ENCODE results near the gene CDC14B.

The CDC14B gene

GRCh38 chr9:96566498-96567202 lies 53.0 kb downstream of the CDC14B start:
- Histone ChIP-seq H3K27me3 (replicated peaks in 2 of 5; ENCODE audit: control insufficient read depth in 4 of 5, insufficient read depth in 5 of 5, low read length in 4 of 5) (no peaks in the 10 kb centered on the region), H3K4me1 (ENCODE audit: control extremely low read depth in 1 of 4, control insufficient read depth in 4 of 4, insufficient read depth in 4 of 4, low read length in 3 of 4) (peaks cover 0 to 22% (median 10%) of the 10 kb centered on the region in 4 experiments), H3K9me3 (ENCODE audit: control extremely low read depth in 1 of 5, control insufficient read depth in 4 of 5, insufficient read depth in 2 of 5, low read depth in 1 of 5, low read length in 4 of 5) (no peaks in the 10 kb centered on the region), H3K27ac (ENCODE audit: insufficient read depth in 1 of 2, low read depth in 1 of 2, low read length in 2 of 2, poor library complexity in 1 of 2, severe bottlenecking in 2 of 2) (peak overlapping the region; percentile 15 to 66), H3K4me3 (ENCODE audit: control insufficient read depth in 1 of 7, extremely low read depth in 1 of 7, insufficient read depth in 4 of 7, low read depth in 2 of 7, low read length in 6 of 7) (peak overlapping the region; percentile 68 to 91 (median 75)), H3K36me3 (ENCODE audit: control insufficient read depth in 4 of 4, insufficient read depth in 4 of 4, low read length in 3 of 4) (peaks cover 0 to 2% (median 0%) of the 10 kb centered on the region in 4 experiments)
- ChIA-PET CTCF (interaction anchor here (0.6 to 1.6 kb wide), 4 partner anchors 9 to 114 kb away, joined by 3 to 5 read pairs (median 4); no protein-coding TSS in a partner anchor), POLR2A (interaction anchor here (1.0 kb wide), 1 partner anchor 11 kb away, joined by 3 read pairs; no protein-coding TSS in a partner anchor)
- DNase-seq = peak; percentile 81 to 91 (median 88)
- under 1% methylated on average over 42 of the region's 59 CpGs for WGBS (ENCODE audit: insufficient coverage)

- POLR2A ChIA-PET = no interaction called here
Measured at GRCh38 chr9:96565671-96566497, 53.8 kb downstream of the CDC14B start.

GRCh38 chr9:96564217-96564616 lies 55.4 kb downstream of the CDC14B start:
- H3K27ac ChIP-seq (ENCODE audit: insufficient read depth in 1 of 2, low read depth in 1 of 2, low read length in 2 of 2, poor library complexity in 1 of 2, severe bottlenecking in 2 of 2) = no peak overlapping the region
- DNase-seq = no peak
- peaks cover 0 to 22% (median 10%) of the 10 kb centered on the region in 4 experiments for H3K4me1 ChIP-seq (ENCODE audit: control extremely low read depth in 1 of 4, control insufficient read depth in 4 of 4, insufficient read depth in 4 of 4, low read length in 3 of 4)
- ChIA-PET POLR2A (no interaction called here), CTCF (interaction anchor here (1.1 kb wide), 1 partner anchor 247 kb away, joined by 3 read pairs; no protein-coding TSS in a partner anchor)
- WGBS (ENCODE audit: insufficient coverage) = 90% methylated on average over 4 of the region's 4 CpGs
- peaks cover 0 to 2% (median 0%) of the 10 kb centered on the region in 4 experiments for H3K36me3 ChIP-seq (ENCODE audit: control insufficient read depth in 4 of 4, insufficient read depth in 4 of 4, low read length in 3 of 4)
- H3K27me3 ChIP-seq (replicated peaks in 2 of 5; ENCODE audit: control insufficient read depth in 4 of 5, insufficient read depth in 5 of 5, low read length in 4 of 5) = no peaks in the 10 kb centered on the region
- H3K9me3 ChIP-seq (ENCODE audit: control extremely low read depth in 1 of 5, control insufficient read depth in 4 of 5, insufficient read depth in 2 of 5, low read depth in 1 of 5, low read length in 4 of 5) = no peaks in the 10 kb centered on the region
- no peak overlapping the region for H3K4me3 ChIP-seq (ENCODE audit: control insufficient read depth in 1 of 7, extremely low read depth in 1 of 7, insufficient read depth in 4 of 7, low read depth in 2 of 7, low read length in 6 of 7)

More at GRCh38 chr9:96565671-96566497, 53.8 kb downstream of the CDC14B start:
- whole genome bisulfite sequencing (ENCODE audit: insufficient coverage) = 0% methylated on average over 2 of the region's 8 CpGs
- H3K9me3 ChIP-seq (ENCODE audit: control extremely low read depth in 1 of 5, control insufficient read depth in 4 of 5, insufficient read depth in 2 of 5, low read depth in 1 of 5, low read length in 4 of 5) = no peaks in the 10 kb centered on the region
- peak; percentile 35 to 85 (median 76) for DNase-seq
- H3K4me1 ChIP-seq (ENCODE audit: control extremely low read depth in 1 of 4, control insufficient read depth in 4 of 4, insufficient read depth in 4 of 4, low read length in 3 of 4) = peaks cover 0 to 22% (median 10%) of the 10 kb centered on the region in 4 experiments
- no peaks in the 10 kb centered on the region for H3K27me3 ChIP-seq (replicated peaks in 2 of 5; ENCODE audit: control insufficient read depth in 4 of 5, insufficient read depth in 5 of 5, low read length in 4 of 5)
- H3K4me3 ChIP-seq (ENCODE audit: control insufficient read depth in 1 of 7, extremely low read depth in 1 of 7, insufficient read depth in 4 of 7, low read depth in 2 of 7, low read length in 6 of 7) = peak overlapping the region; percentile 68 to 91 (median 75)
- CTCF ChIA-PET = interaction anchor here (0.6 to 1.6 kb wide), 3 partner anchors 13 to 1920 kb away, joined by 3 to 4 read pairs (median 3); no protein-coding TSS in a partner anchor
- H3K27ac ChIP-seq (ENCODE audit: insufficient read depth in 1 of 2, low read depth in 1 of 2, low read length in 2 of 2, poor library complexity in 1 of 2, severe bottlenecking in 2 of 2) = peak overlapping the region in 1 of 2 experiments; percentile 66
- H3K36me3 ChIP-seq (ENCODE audit: control insufficient read depth in 4 of 4, insufficient read depth in 4 of 4, low read length in 3 of 4) = peaks cover 0 to 2% (median 0%) of the 10 kb centered on the region in 4 experiments

- Histone ChIP-seq H3K4me3 (ENCODE audit: control insufficient read depth in 1 of 7, extremely low read depth in 1 of 7, insufficient read depth in 4 of 7, low read depth in 2 of 7, low read length in 6 of 7) (no peak overlapping the region), H3K27me3 (replicated peaks in 2 of 5; ENCODE audit: control insufficient read depth in 4 of 5, insufficient read depth in 5 of 5, low read length in 4 of 5) (no peaks in the 10 kb centered on the region), H3K9me3 (ENCODE audit: control extremely low read depth in 1 of 5, control insufficient read depth in 4 of 5, insufficient read depth in 2 of 5, low read depth in 1 of 5, low read length in 4 of 5) (no peaks in the 10 kb centered on the region), H3K27ac (ENCODE audit: insufficient read depth in 1 of 2, low read depth in 1 of 2, low read length in 2 of 2, poor library complexity in 1 of 2, severe bottlenecking in 2 of 2) (no peak overlapping the region), H3K4me1 (ENCODE audit: control extremely low read depth in 1 of 4, control insufficient read depth in 4 of 4, insufficient read depth in 4 of 4, low read length in 3 of 4) (peaks cover 0 to 9% (median 3%) of the 10 kb centered on the region in 4 experiments), H3K36me3 (ENCODE audit: control insufficient read depth in 4 of 4, insufficient read depth in 4 of 4, low read length in 3 of 4) (peaks cover 0 to 2% (median 0%) of the 10 kb centered on the region in 4 experiments)
- ChIA-PET POLR2A (no interaction called here), CTCF (interaction anchor here (0.6 kb wide), 1 partner anchor 438 kb away, joined by 3 read pairs; no protein-coding TSS in a partner anchor)
- DNase-seq = no peak
- 100% methylated on average over 1 of the region's 6 CpGs for WGBS (ENCODE audit: insufficient coverage)
Measured at GRCh38 chr9:96559339-96559943, 60.2 kb downstream of the CDC14B start.

GRCh38 chr9:96557921-96558320 lies 61.7 kb downstream of the CDC14B start:
- no peaks in the 10 kb centered on the region for H3K9me3 ChIP-seq (ENCODE audit: control extremely low read depth in 1 of 5, control insufficient read depth in 4 of 5, insufficient read depth in 2 of 5, low read depth in 1 of 5, low read length in 4 of 5)
- ChIA-PET CTCF (interaction anchor here (1.1 to 1.3 kb wide), 3 partner anchors 11 to 107 kb away, joined by 3 to 5 read pairs (median 4); no protein-coding TSS in a partner anchor), POLR2A (no interaction called here)
- no peak overlapping the region for H3K4me3 ChIP-seq (ENCODE audit: control insufficient read depth in 1 of 7, extremely low read depth in 1 of 7, insufficient read depth in 4 of 7, low read depth in 2 of 7, low read length in 6 of 7)
- no peaks in the 10 kb centered on the region for H3K27me3 ChIP-seq (replicated peaks in 2 of 5; ENCODE audit: control insufficient read depth in 4 of 5, insufficient read depth in 5 of 5, low read length in 4 of 5)
- DNase-seq = no peak
- WGBS (ENCODE audit: insufficient coverage) = 100% methylated on average over 1 of the region's 1 CpG
- H3K27ac ChIP-seq (ENCODE audit: insufficient read depth in 1 of 2, low read depth in 1 of 2, low read length in 2 of 2, poor library complexity in 1 of 2, severe bottlenecking in 2 of 2) = no peak overlapping the region
- H3K4me1 ChIP-seq (ENCODE audit: control extremely low read depth in 1 of 4, control insufficient read depth in 4 of 4, insufficient read depth in 4 of 4, low read length in 3 of 4) = peaks cover 0 to 9% (median 3%) of the 10 kb centered on the region in 4 experiments
- H3K36me3 ChIP-seq (ENCODE audit: control insufficient read depth in 4 of 4, insufficient read depth in 4 of 4, low read length in 3 of 4) = peaks cover 0 to 2% (median 0%) of the 10 kb centered on the region in 4 experiments

GRCh38 chr9:96556701-96557461 lies 62.8 kb downstream of the CDC14B start:
- DNase-seq = no peak
- Histone ChIP-seq H3K4me1 (ENCODE audit: control extremely low read depth in 1 of 4, control insufficient read depth in 4 of 4, insufficient read depth in 4 of 4, low read length in 3 of 4) (peaks cover 0 to 9% (median 3%) of the 10 kb centered on the region in 4 experiments), H3K27ac (ENCODE audit: insufficient read depth in 1 of 2, low read depth in 1 of 2, low read length in 2 of 2, poor library complexity in 1 of 2, severe bottlenecking in 2 of 2) (no peak overlapping the region), H3K9me3 (ENCODE audit: control extremely low read depth in 1 of 5, control insufficient read depth in 4 of 5, insufficient read depth in 2 of 5, low read depth in 1 of 5, low read length in 4 of 5) (no peaks in the 10 kb centered on the region), H3K4me3 (ENCODE audit: control insufficient read depth in 1 of 7, extremely low read depth in 1 of 7, insufficient read depth in 4 of 7, low read depth in 2 of 7, low read length in 6 of 7) (no peak overlapping the region), H3K27me3 (replicated peaks in 2 of 5; ENCODE audit: control insufficient read depth in 4 of 5, insufficient read depth in 5 of 5, low read length in 4 of 5) (no peaks in the 10 kb centered on the region), H3K36me3 (ENCODE audit: control insufficient read depth in 4 of 4, insufficient read depth in 4 of 4, low read length in 3 of 4) (peaks cover 0 to under 1% (median 0%) of the 10 kb centered on the region in 4 experiments)
- CTCF ChIA-PET = interaction anchor here (1.1 to 1.3 kb wide), 3 partner anchors 9 to 106 kb away, joined by 3 to 5 read pairs (median 4); no protein-coding TSS in a partner anchor
- POLR2A ChIA-PET = interaction anchor here (0.7 kb wide), 1 partner anchor 55 kb away, joined by 3 read pairs; no protein-coding TSS in a partner anchor
- 95% methylated on average over 15 of the region's 15 CpGs for WGBS (ENCODE audit: insufficient coverage)

Measured in common myeloid progenitor, CD34-positive (primary cell).